ENCODE results near the gene MAST4. TPM values are rescaled to one million over a fixed set of nuclear protein-coding genes. Genes with fewer than 3 reads are reported as not detected.

Gene MAST4
- total RNA-seq, 5 donors from 2014 or later (not counting 1 experiment from before 2014, with no cell fraction given), result 26.1 to 35.5 (median 32.0) TPM

DNA sequence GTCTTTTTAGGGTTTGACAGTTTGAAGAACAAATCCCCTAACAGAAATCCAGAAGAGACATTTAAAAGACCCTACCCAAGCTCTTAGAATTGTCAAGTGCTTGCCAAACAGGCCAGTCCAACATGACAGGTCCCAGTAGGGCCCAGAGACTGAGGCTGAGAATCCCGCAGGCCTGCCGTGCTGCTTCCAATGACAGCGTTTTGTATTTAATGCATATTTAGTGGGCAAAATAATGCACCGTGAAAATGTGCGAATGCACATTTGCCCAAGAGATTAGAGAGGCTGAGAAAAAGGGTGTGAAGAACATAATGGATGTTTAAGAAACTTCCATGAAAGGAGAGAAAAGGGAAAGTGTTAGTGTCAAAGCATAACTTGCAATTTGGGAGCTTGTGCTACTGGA, 542.8 kb downstream of the MAST4 start:
- H3K9me3 Mint-ChIP-seq, result no peaks in the 10 kb centered on the region
- H3K9me3 ChIP-seq, result no peaks in the 10 kb centered on the region
- H3K27me3 Mint-ChIP-seq, result no peaks in the 10 kb centered on the region
- ChIA-PET POLR2A (no interaction called here), CTCF (interaction anchor here in 1 of 2 donors (0.6 kb wide), 1 partner anchor 74 kb away, joined by 3 read pairs; no protein-coding TSS in a partner anchor)
- H3K4me1 Mint-ChIP-seq, result no peaks in the 10 kb centered on the region
- no peak overlapping the region for H3K27ac Mint-ChIP-seq
- no peak overlapping the region for H3K4me3 ChIP-seq (ENCODE audit: control insufficient read depth in 1 of 2, extremely low read depth in 1 of 2, low read length in 1 of 2)
- peaks cover 7 to 39% of the 10 kb centered on the region in 2 donors for H3K36me3 ChIP-seq (ENCODE audit: control insufficient read depth in 2 of 2, extremely low read depth in 1 of 2, insufficient read depth in 1 of 2, low read length in 1 of 2)
- no peak overlapping the region for H3K27ac ChIP-seq (ENCODE audit: low read length)
- no peak for ATAC-seq (replicated peaks in 1 of 4)
- peaks cover 81% of the 10 kb centered on the region for H3K36me3 Mint-ChIP-seq
- H3K27me3 ChIP-seq (replicated peaks in 1 of 2; ENCODE audit: control insufficient read depth in 2 of 2, extremely low read depth in 1 of 2, insufficient read depth in 2 of 2, low read length in 1 of 2), result no peaks in the 10 kb centered on the region
- WGBS (ENCODE audit: insufficient coverage), result 94% methylated on average over 5 of the region's 5 CpGs
- no peaks in the 10 kb centered on the region for H3K4me1 ChIP-seq (ENCODE audit: control insufficient read depth in 1 of 2, extremely low read depth in 1 of 2, insufficient read depth in 2 of 2, low read length in 2 of 2)
- DNase-seq, result no peak
- H3K4me3 Mint-ChIP-seq, result no peak overlapping the region

DNA sequence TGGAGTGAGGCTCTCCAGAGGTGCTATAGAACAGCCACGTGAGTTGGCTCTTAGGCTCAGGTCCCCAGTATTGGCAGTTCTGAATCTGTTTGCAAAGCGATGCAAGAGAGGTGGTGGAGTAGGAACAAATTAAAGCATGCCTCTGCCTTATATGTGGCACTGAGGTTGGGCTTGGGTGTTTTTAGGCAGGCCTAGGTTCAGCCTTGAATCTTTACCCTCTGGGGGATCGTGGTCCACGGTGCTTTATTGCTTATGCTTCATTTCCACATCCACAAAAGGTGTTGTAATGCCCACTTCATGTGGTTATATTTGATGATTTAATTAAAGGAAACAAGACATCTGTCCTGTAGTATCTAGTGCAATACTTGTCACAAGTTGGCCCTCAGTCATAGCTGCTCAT, 544.2 kb downstream of the MAST4 start:
- Mint-ChIP-seq H3K27ac (no peak overlapping the region), H3K4me3 (no peak overlapping the region), H3K27me3 (no peaks in the 10 kb centered on the region), H3K36me3 (peaks cover 84% of the 10 kb centered on the region), H3K9me3 (no peaks in the 10 kb centered on the region), H3K4me1 (no peaks in the 10 kb centered on the region)
- Histone ChIP-seq H3K27me3 (replicated peaks in 1 of 2; ENCODE audit: control insufficient read depth in 2 of 2, extremely low read depth in 1 of 2, insufficient read depth in 2 of 2, low read length in 1 of 2) (no peaks in the 10 kb centered on the region), H3K4me3 (ENCODE audit: control insufficient read depth in 1 of 2, extremely low read depth in 1 of 2, low read length in 1 of 2) (no peak overlapping the region), H3K36me3 (ENCODE audit: control insufficient read depth in 2 of 2, extremely low read depth in 1 of 2, insufficient read depth in 1 of 2, low read length in 1 of 2) (peaks cover 10 to 42% of the 10 kb centered on the region in 2 donors), H3K27ac (ENCODE audit: low read length) (no peak overlapping the region), H3K4me1 (ENCODE audit: control insufficient read depth in 1 of 2, extremely low read depth in 1 of 2, insufficient read depth in 2 of 2, low read length in 2 of 2) (no peaks in the 10 kb centered on the region), H3K9me3 (no peaks in the 10 kb centered on the region)
- CTCF ChIA-PET, result no interaction called here
- POLR2A ChIA-PET, result no interaction called here
- WGBS (ENCODE audit: insufficient coverage), result 100% methylated on average over 1 of the region's 4 CpGs
- DNase-seq, result no peak
- no peak for ATAC-seq (replicated peaks in 1 of 4)

DNA sequence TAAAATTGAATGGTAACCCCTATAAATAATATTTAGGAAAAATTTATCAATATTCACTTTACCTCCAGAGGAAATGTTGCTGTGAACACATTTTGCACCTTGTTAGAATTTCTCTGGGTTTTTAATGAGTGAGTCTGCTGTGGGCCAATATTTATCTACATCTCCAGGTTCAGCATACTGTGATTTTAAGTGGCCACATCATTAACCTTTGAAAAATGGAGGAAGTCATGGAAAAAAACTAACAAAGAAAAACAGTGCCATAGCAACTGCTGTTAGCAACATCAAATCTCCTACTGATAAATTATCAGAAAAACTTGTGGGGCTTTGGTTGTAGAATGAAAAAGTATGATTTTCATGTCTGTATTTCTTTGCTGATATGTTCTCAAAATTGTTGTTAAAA, 545.5 kb downstream of the MAST4 start:
- no peak overlapping the region for H3K27ac Mint-ChIP-seq
- peaks cover 80% of the 10 kb centered on the region for H3K36me3 Mint-ChIP-seq

DNA sequence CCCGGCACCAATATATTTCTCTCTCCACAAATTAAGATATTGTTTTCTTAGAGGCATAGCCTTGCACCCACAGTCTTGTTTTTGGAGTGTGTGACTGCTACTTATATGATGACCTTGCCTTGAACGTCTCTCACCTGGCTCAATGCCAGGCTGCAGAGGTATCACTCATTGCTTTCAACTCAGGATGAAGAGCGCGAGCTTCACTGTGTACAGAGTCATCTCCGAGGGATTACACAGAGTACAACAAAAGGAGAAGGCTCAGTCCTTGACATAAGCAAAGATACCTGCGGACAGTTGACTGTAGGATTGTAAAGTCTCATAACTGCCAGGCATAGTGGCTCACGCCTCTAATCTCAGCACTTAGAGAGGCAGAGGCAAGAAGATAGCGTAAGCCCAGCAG, 546.6 kb downstream of the MAST4 start:
- Mint-ChIP-seq H3K9me3 (no peaks in the 10 kb centered on the region), H3K27me3 (no peaks in the 10 kb centered on the region), H3K36me3 (peaks cover 79% of the 10 kb centered on the region), H3K4me3 (no peak overlapping the region), H3K27ac (no peak overlapping the region), H3K4me1 (no peaks in the 10 kb centered on the region)
- no peaks in the 10 kb centered on the region for H3K4me1 ChIP-seq (ENCODE audit: control insufficient read depth in 1 of 2, extremely low read depth in 1 of 2, insufficient read depth in 2 of 2, low read length in 2 of 2)
- no peaks in the 10 kb centered on the region for H3K9me3 ChIP-seq
- H3K27me3 ChIP-seq (replicated peaks in 1 of 2; ENCODE audit: control insufficient read depth in 2 of 2, extremely low read depth in 1 of 2, insufficient read depth in 2 of 2, low read length in 1 of 2), result no peaks in the 10 kb centered on the region
- no peak for DNase-seq
- ChIA-PET CTCF (no interaction called here), POLR2A (interaction anchor here (0.6 kb wide), 3 partner anchors 19 to 306 kb away, joined by 3 read pairs; no protein-coding TSS in a partner anchor)
- H3K27ac ChIP-seq (ENCODE audit: low read length), result no peak overlapping the region
- WGBS (ENCODE audit: insufficient coverage), result 90% methylated on average over 3 of the region's 8 CpGs
- ATAC-seq (replicated peaks in 1 of 4), result no peak
- peaks cover 13 to 40% of the 10 kb centered on the region in 2 donors for H3K36me3 ChIP-seq (ENCODE audit: control insufficient read depth in 2 of 2, extremely low read depth in 1 of 2, insufficient read depth in 1 of 2, low read length in 1 of 2)
- no peak overlapping the region for H3K4me3 ChIP-seq (ENCODE audit: control insufficient read depth in 1 of 2, extremely low read depth in 1 of 2, low read length in 1 of 2)

More for the DNA sequence above, 545.5 kb downstream of the MAST4 start:
- Mint-ChIP-seq H3K4me3 (no peak overlapping the region), H3K9me3 (no peaks in the 10 kb centered on the region), H3K4me1 (no peaks in the 10 kb centered on the region), H3K27me3 (no peaks in the 10 kb centered on the region)
- no peak overlapping the region for H3K4me3 ChIP-seq (ENCODE audit: control insufficient read depth in 1 of 2, extremely low read depth in 1 of 2, low read length in 1 of 2)
- H3K4me1 ChIP-seq (ENCODE audit: control insufficient read depth in 1 of 2, extremely low read depth in 1 of 2, insufficient read depth in 2 of 2, low read length in 2 of 2), result no peaks in the 10 kb centered on the region
- peaks cover 13 to 37% of the 10 kb centered on the region in 2 donors for H3K36me3 ChIP-seq (ENCODE audit: control insufficient read depth in 2 of 2, extremely low read depth in 1 of 2, insufficient read depth in 1 of 2, low read length in 1 of 2)
- ATAC-seq (replicated peaks in 1 of 4) (no peak), DNase-seq (no peak)
- ChIA-PET POLR2A (no interaction called here), CTCF (no interaction called here)
- H3K9me3 ChIP-seq, result no peaks in the 10 kb centered on the region
- H3K27ac ChIP-seq (ENCODE audit: low read length), result no peak overlapping the region
- no peaks in the 10 kb centered on the region for H3K27me3 ChIP-seq (replicated peaks in 1 of 2; ENCODE audit: control insufficient read depth in 2 of 2, extremely low read depth in 1 of 2, insufficient read depth in 2 of 2, low read length in 1 of 2)

DNA sequence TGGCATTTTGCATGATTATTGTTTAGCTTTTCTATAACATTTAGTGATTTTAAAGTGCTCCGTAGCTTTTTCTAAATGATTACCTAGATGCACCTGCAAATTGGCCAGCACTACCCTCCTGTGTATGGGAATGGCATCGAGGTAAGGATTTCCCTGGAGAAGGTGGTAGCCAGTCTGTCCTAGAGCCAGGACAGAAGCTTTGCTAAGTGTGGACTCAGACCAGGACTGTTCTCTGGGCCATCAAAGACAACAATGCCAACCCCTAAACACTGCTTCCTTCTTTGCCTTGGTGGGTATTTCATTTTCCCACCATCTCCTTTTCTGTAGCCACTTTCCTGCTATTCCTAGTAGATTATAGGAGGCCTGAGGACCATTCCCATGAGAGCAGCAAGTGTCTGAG, 547.4 kb downstream of the MAST4 start:
- ATAC-seq (replicated peaks in 1 of 4), result no peak
- no peaks in the 10 kb centered on the region for H3K9me3 Mint-ChIP-seq
- POLR2A ChIA-PET, result interaction anchor here (0.6 kb wide), 2 partner anchors 175 to 306 kb away, joined by 3 read pairs; no protein-coding TSS in a partner anchor
- CTCF ChIA-PET, result no interaction called here
- no peak for DNase-seq
- H3K36me3 Mint-ChIP-seq, result peaks cover 76% of the 10 kb centered on the region
- no peak overlapping the region for H3K4me3 Mint-ChIP-seq
- no peak overlapping the region for H3K27ac ChIP-seq (ENCODE audit: low read length)
- no peaks in the 10 kb centered on the region for H3K27me3 ChIP-seq (replicated peaks in 1 of 2; ENCODE audit: control insufficient read depth in 2 of 2, extremely low read depth in 1 of 2, insufficient read depth in 2 of 2, low read length in 1 of 2)
- no peaks in the 10 kb centered on the region for H3K27me3 Mint-ChIP-seq
- no peak overlapping the region for H3K4me3 ChIP-seq (ENCODE audit: control insufficient read depth in 1 of 2, extremely low read depth in 1 of 2, low read length in 1 of 2)
- no peak overlapping the region for H3K27ac Mint-ChIP-seq
- 88% methylated on average over 1 of the region's 2 CpGs for whole genome bisulfite sequencing (ENCODE audit: insufficient coverage)
- no peaks in the 10 kb centered on the region for H3K4me1 Mint-ChIP-seq
- no peaks in the 10 kb centered on the region for H3K4me1 ChIP-seq (ENCODE audit: control insufficient read depth in 1 of 2, extremely low read depth in 1 of 2, insufficient read depth in 2 of 2, low read length in 2 of 2)
- H3K36me3 ChIP-seq (ENCODE audit: control insufficient read depth in 2 of 2, extremely low read depth in 1 of 2, insufficient read depth in 1 of 2, low read length in 1 of 2), result peaks cover 13 to 40% of the 10 kb centered on the region in 2 donors
- H3K9me3 ChIP-seq, result no peaks in the 10 kb centered on the region

DNA sequence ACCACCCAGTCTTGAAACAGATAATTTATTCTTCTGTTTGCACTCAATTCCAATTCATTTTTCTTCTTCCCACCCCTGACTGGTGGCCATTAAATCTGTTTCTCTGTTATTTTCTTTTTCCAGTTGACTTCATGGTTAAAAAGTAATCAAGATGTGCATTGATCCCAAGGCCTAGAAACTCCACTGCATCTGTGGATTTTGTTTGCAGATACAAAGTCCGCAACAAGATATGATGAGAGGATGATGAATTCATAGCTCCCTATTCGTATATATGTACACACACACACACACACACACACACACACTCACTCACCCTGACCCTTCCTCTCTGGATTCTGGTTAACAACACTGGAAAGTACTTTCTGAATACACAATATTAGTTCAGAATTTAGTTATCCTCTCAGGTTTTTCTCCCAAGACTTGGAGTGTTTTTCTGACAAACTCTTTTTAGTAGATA, 548.0 kb downstream of the MAST4 start:
- Histone ChIP-seq H3K36me3 (ENCODE audit: control insufficient read depth in 2 of 2, extremely low read depth in 1 of 2, insufficient read depth in 1 of 2, low read length in 1 of 2) (peaks cover 13 to 35% of the 10 kb centered on the region in 2 donors), H3K27me3 (replicated peaks in 1 of 2; ENCODE audit: control insufficient read depth in 2 of 2, extremely low read depth in 1 of 2, insufficient read depth in 2 of 2, low read length in 1 of 2) (no peaks in the 10 kb centered on the region), H3K4me3 (ENCODE audit: control insufficient read depth in 1 of 2, extremely low read depth in 1 of 2, low read length in 1 of 2) (no peak overlapping the region), H3K4me1 (ENCODE audit: control insufficient read depth in 1 of 2, extremely low read depth in 1 of 2, insufficient read depth in 2 of 2, low read length in 2 of 2) (no peaks in the 10 kb centered on the region), H3K27ac (ENCODE audit: low read length) (no peak overlapping the region), H3K9me3 (no peaks in the 10 kb centered on the region)
- Mint-ChIP-seq H3K9me3 (no peaks in the 10 kb centered on the region), H3K4me3 (no peak overlapping the region), H3K4me1 (no peaks in the 10 kb centered on the region), H3K36me3 (peaks cover 76% of the 10 kb centered on the region), H3K27ac (no peak overlapping the region), H3K27me3 (no peaks in the 10 kb centered on the region)
- WGBS (ENCODE audit: insufficient coverage), result no CpG with 5 or more reads among the region's 2 CpGs
- ChIA-PET CTCF (interaction anchor here (0.7 to 1.1 kb wide), 2 partner anchors 12 to 158 kb away, joined by 3 read pairs; no protein-coding TSS in a partner anchor), POLR2A (no interaction called here)
- DNase-seq, result no peak
- ATAC-seq (replicated peaks in 1 of 4), result no peak

DNA sequence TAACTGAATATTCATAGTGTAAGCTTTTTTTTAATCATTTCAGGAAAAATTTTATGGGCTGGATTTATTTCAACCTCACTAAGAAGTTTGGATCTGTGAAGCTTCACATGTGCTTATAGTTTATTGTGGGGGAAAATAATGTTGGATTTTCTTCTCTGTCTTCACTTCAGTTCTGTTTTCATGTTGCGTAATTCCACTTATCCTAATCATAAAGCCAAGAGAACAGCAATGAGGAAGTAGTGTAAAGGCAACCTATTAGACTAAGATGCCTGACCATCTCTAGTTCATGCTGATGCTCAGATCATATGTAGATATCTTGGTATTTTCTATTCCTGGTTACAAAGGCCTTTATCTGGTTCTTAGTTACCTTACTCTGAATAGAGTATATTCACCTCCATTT, 550.4 kb downstream of the MAST4 start:
- Histone ChIP-seq H3K4me3 (ENCODE audit: control insufficient read depth in 1 of 2, extremely low read depth in 1 of 2, low read length in 1 of 2) (no peak overlapping the region), H3K36me3 (ENCODE audit: control insufficient read depth in 2 of 2, extremely low read depth in 1 of 2, insufficient read depth in 1 of 2, low read length in 1 of 2) (peaks cover 9 to 39% of the 10 kb centered on the region in 2 donors), H3K27me3 (replicated peaks in 1 of 2; ENCODE audit: control insufficient read depth in 2 of 2, extremely low read depth in 1 of 2, insufficient read depth in 2 of 2, low read length in 1 of 2) (no peaks in the 10 kb centered on the region), H3K9me3 (no peaks in the 10 kb centered on the region), H3K4me1 (ENCODE audit: control insufficient read depth in 1 of 2, extremely low read depth in 1 of 2, insufficient read depth in 2 of 2, low read length in 2 of 2) (no peaks in the 10 kb centered on the region), H3K27ac (ENCODE audit: low read length) (no peak overlapping the region)
- Mint-ChIP-seq H3K4me1 (no peaks in the 10 kb centered on the region), H3K36me3 (peaks cover 78% of the 10 kb centered on the region), H3K4me3 (no peak overlapping the region), H3K9me3 (peaks cover 0 to 12% (median 0%) of the 10 kb centered on the region in 3 donors), H3K27me3 (no peaks in the 10 kb centered on the region), H3K27ac (no peak overlapping the region)
- ChIA-PET CTCF (no interaction called here), POLR2A (no interaction called here)
- ATAC-seq (replicated peaks in 1 of 4), result no peak
- no CpG with 5 or more reads among the region's 1 CpG for WGBS (ENCODE audit: insufficient coverage)
- DNase-seq, result no peak
